ENCODE measurements around the gene CLMN.
"Not testable (repeated sequence)": the region's sequence is repeated elsewhere in the genome, so short reads cannot be mapped to it uniquely, and the experiment has no call there.

The CLMN gene

GRCh38 chr14:95282986-95283380 is 36.7 kb downstream of the CLMN start:
- DNase-seq = not testable (repeated sequence)

GRCh38 chr14:95282354-95282985 is 37.2 kb downstream of the CLMN start:
- DNase-seq = no peak

GRCh38 chr14:95281560-95282176 is 38.0 kb downstream of the CLMN start:
- no peak for DNase-seq

- DNase-seq = no peak
These were observed 44.2 kb downstream of the CLMN start for GRCh38 chr14:95275494-95275893.

- no peak for DNase-seq
These were observed 44.8 kb downstream of the CLMN start for GRCh38 chr14:95274874-95275273.

- no peak for DNase-seq
These were observed 45.4 kb downstream of the CLMN start for GRCh38 chr14:95274279-95274678.

GRCh38 chr14:95273001-95273978 is 46.4 kb downstream of the CLMN start:
- no peak for DNase-seq

- DNase-seq = no peak
These were observed 47.7 kb downstream of the CLMN start for GRCh38 chr14:95272057-95272456.

GRCh38 chr14:95270203-95270602 is 49.5 kb downstream of the CLMN start:
- no peak for DNase-seq

- no peak for DNase-seq
These were observed 50.2 kb downstream of the CLMN start for GRCh38 chr14:95269493-95269892.

GRCh38 chr14:95268350-95268749 is 51.4 kb downstream of the CLMN start:
- DNase-seq = no peak

GRCh38 chr14:95267306-95267705 is 52.4 kb downstream of the CLMN start:
- no peak for DNase-seq

- DNase-seq = no peak
These were observed 54.3 kb downstream of the CLMN start for GRCh38 chr14:95265106-95266094.

GRCh38 chr14:95264271-95264973 is 55.3 kb downstream of the CLMN start:
- no peak for DNase-seq

- DNase-seq = no peak
These were observed 56.0 kb downstream of the CLMN start for GRCh38 chr14:95263527-95264231.

- DNase-seq = no peak
These were observed 57.2 kb downstream of the CLMN start for GRCh38 chr14:95262511-95262891.

- no peak for DNase-seq
These were observed 57.8 kb downstream of the CLMN start for GRCh38 chr14:95261616-95262510.

GRCh38 chr14:95260537-95261361 is 59.0 kb downstream of the CLMN start:
- DNase-seq = no peak

Data from central memory CD4-positive, alpha-beta T cell (primary cell).